IPS-20b (cell line): ENCODE data around the gene MGAT3.

Experiments
- H3K27ac ChIP-seq: one replicate; pipeline ENCODE4 v1.5.1; 2013; ENCODE audit warnings: low read length
- H3K27me3 ChIP-seq: 2 replicates; pipeline ENCODE4 v1.6.1; 2013; ENCODE audit warnings: mild to moderate bottlenecking, low read length, inconsistent platforms; ENCODE audit not compliant: insufficient read depth
- H3K36me3 ChIP-seq: 2 replicates; pipeline ENCODE4 v1.6.1; 2013; ENCODE audit warnings: low read depth, mild to moderate bottlenecking, inconsistent platforms, low read length, moderate library complexity; ENCODE audit not compliant: insufficient read depth
- H3K4me1 ChIP-seq: 2 replicates; pipeline ENCODE4 v1.6.1; 2013; ENCODE audit warnings: mild to moderate bottlenecking, control low read depth, inconsistent platforms, low read length, moderate library complexity; ENCODE audit not compliant: insufficient read depth
- H3K4me3 ChIP-seq: 2 replicates; pipeline ENCODE4 v1.5.1; 2013; ENCODE audit warnings: mild to moderate bottlenecking, low read length, inconsistent platforms
- H3K9ac ChIP-seq: 2 replicates; pipeline ENCODE4 v1.6.1; 2013; ENCODE audit warnings: low read depth, mild to moderate bottlenecking, inconsistent platforms, low read length, moderate library complexity
- H3K9me3 ChIP-seq: 2 replicates; pipeline ENCODE4 v1.6.1; 2013; ENCODE audit warnings: mild to moderate bottlenecking, low read depth, low read length, inconsistent platforms; ENCODE audit not compliant: insufficient read depth

Gene MGAT3

GRCh38 chr22:39468487-39469325, 11.9 kb downstream of the MGAT3 start:
- Histone ChIP-seq H3K27ac (no peak overlapping the region), H3K4me3 (no peak overlapping the region), H3K27me3 (no peaks in the 10 kb centered on the region), H3K9me3 (no peaks in the 10 kb centered on the region), H3K4me1 (peaks cover 24% of the 10 kb centered on the region), H3K36me3 (no peaks in the 10 kb centered on the region), H3K9ac (no peak overlapping the region)

GRCh38 chr22:39469326-39469680, 12.5 kb downstream of the MGAT3 start:
- Histone ChIP-seq H3K27me3 (no peaks in the 10 kb centered on the region), H3K27ac (no peak overlapping the region), H3K36me3 (no peaks in the 10 kb centered on the region), H3K9ac (no peak overlapping the region), H3K4me1 (peaks cover 26% of the 10 kb centered on the region), H3K9me3 (no peaks in the 10 kb centered on the region), H3K4me3 (no peak overlapping the region)

GRCh38 chr22:39469681-39470450, 13.1 kb downstream of the MGAT3 start:
- Histone ChIP-seq H3K27me3 (no peaks in the 10 kb centered on the region), H3K9ac (peak overlapping the region; percentile 48; the same call in 1 of the 2 replicates), H3K36me3 (no peaks in the 10 kb centered on the region), H3K4me1 (peaks cover 32% of the 10 kb centered on the region), H3K4me3 (no peak overlapping the region), H3K27ac (no peak overlapping the region), H3K9me3 (no peaks in the 10 kb centered on the region)

GRCh38 chr22:39470451-39471291, 13.9 kb downstream of the MGAT3 start:
- H3K27ac ChIP-seq: no peak overlapping the region

GRCh38 chr22:39471381-39472141, 14.7 kb downstream of the MGAT3 start:
- Histone ChIP-seq H3K4me1 (peaks cover 36% of the 10 kb centered on the region), H3K9me3 (no peaks in the 10 kb centered on the region), H3K4me3 (no peak overlapping the region), H3K36me3 (no peaks in the 10 kb centered on the region), H3K27ac (no peak overlapping the region), H3K9ac (no peak overlapping the region; the same call in 1 of the 2 replicates), H3K27me3 (no peaks in the 10 kb centered on the region)

More at GRCh38 chr22:39470451-39471291, 13.9 kb downstream of the MGAT3 start:
- H3K4me3 ChIP-seq: no peak overlapping the region
- H3K27me3 ChIP-seq: no peaks in the 10 kb centered on the region
- no peaks in the 10 kb centered on the region for H3K36me3 ChIP-seq
- peak overlapping the region; percentile 48; the same call in 1 of the 2 replicates for H3K9ac ChIP-seq
- H3K4me1 ChIP-seq: peaks cover 36% of the 10 kb centered on the region
- no peaks in the 10 kb centered on the region for H3K9me3 ChIP-seq

- Histone ChIP-seq H3K9me3 (no peaks in the 10 kb centered on the region), H3K27ac (no peak overlapping the region), H3K4me1 (peaks cover 36% of the 10 kb centered on the region), H3K4me3 (no peak overlapping the region), H3K36me3 (no peaks in the 10 kb centered on the region), H3K9ac (no peak overlapping the region), H3K27me3 (no peaks in the 10 kb centered on the region)
These were observed 16.1 kb downstream of the MGAT3 start for GRCh38 chr22:39472570-39473556.

- H3K9ac ChIP-seq: no peak overlapping the region
- H3K4me1 ChIP-seq: peaks cover 36% of the 10 kb centered on the region
These were observed 17.0 kb downstream of the MGAT3 start for GRCh38 chr22:39473851-39474250.

GRCh38 chr22:39474351-39475111, 17.7 kb downstream of the MGAT3 start:
- H3K27ac ChIP-seq: no peak overlapping the region
- H3K27me3 ChIP-seq: no peaks in the 10 kb centered on the region
- H3K4me3 ChIP-seq: no peak overlapping the region
- peak overlapping the region; percentile 45; the same call in 1 of the 2 replicates for H3K9ac ChIP-seq
- peaks cover 36% of the 10 kb centered on the region for H3K4me1 ChIP-seq
- H3K9me3 ChIP-seq: no peaks in the 10 kb centered on the region
- no peaks in the 10 kb centered on the region for H3K36me3 ChIP-seq

More at GRCh38 chr22:39473851-39474250, 17.0 kb downstream of the MGAT3 start:
- Histone ChIP-seq H3K4me3 (no peak overlapping the region), H3K36me3 (no peaks in the 10 kb centered on the region), H3K27ac (no peak overlapping the region), H3K9me3 (no peaks in the 10 kb centered on the region), H3K27me3 (no peaks in the 10 kb centered on the region)

- Histone ChIP-seq H3K27ac (no peak overlapping the region), H3K36me3 (no peaks in the 10 kb centered on the region), H3K9me3 (no peaks in the 10 kb centered on the region), H3K9ac (no peak overlapping the region), H3K4me3 (no peak overlapping the region), H3K4me1 (peaks cover 34% of the 10 kb centered on the region), H3K27me3 (no peaks in the 10 kb centered on the region)
These were observed 18.5 kb downstream of the MGAT3 start for GRCh38 chr22:39475337-39475736.

- Histone ChIP-seq H3K36me3 (no peaks in the 10 kb centered on the region), H3K27me3 (no peaks in the 10 kb centered on the region), H3K27ac (no peak overlapping the region), H3K9me3 (no peaks in the 10 kb centered on the region), H3K4me3 (no peak overlapping the region), H3K4me1 (peaks cover 28% of the 10 kb centered on the region), H3K9ac (no peak overlapping the region)
These were observed 19.1 kb downstream of the MGAT3 start for GRCh38 chr22:39475902-39476301.
